ENCODE results near the gene WHRN. TPM values are rescaled to one million over a fixed set of nuclear protein-coding genes. Genes with fewer than 3 reads are reported as not detected.

The WHRN gene
- total RNA-seq, 2 experiments from 2014 or later, result 19.9 to 20.5 TPM

DNA sequence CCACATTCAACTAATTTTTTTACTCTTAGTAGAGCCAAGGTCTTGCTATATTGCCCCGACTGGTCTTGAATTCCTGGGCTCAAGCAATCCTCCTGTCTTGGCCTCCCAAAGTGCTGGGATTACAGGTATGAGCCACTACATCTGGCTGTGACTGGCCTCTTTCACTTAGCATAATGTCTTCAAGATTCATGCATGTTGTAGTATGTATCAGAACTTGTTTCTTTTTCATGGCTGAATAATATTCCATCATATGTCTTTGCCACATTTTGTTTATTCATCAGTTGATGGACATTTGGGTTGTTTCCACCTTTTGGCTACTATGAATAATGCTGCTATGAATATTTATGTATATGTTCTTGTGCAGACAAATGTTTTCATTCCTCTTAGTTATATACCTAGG lies 12.8 kb upstream of the WHRN start:
- Mint-ChIP-seq H3K36me3 (ENCODE audit: low read depth) (no peaks in the 10 kb centered on the region), H3K9me3 (no peaks in the 10 kb centered on the region), H3K27ac (no peak overlapping the region), H3K4me1 (ENCODE audit: low read depth) (peaks cover 10% of the 10 kb centered on the region), H3K27me3 (peaks cover 40% of the 10 kb centered on the region), H3K4me3 (no peak overlapping the region)
- Histone ChIP-seq H3K9me3 (ENCODE audit: control insufficient read depth in 1 of 2, insufficient read depth in 1 of 2, low read length in 2 of 2) (no peaks in the 10 kb centered on the region), H3K27me3 (ENCODE audit: control insufficient read depth in 1 of 2, insufficient read depth in 2 of 2, low read length in 2 of 2) (peaks cover under 1 to 5% of the 10 kb centered on the region in 2 experiments), H3K27ac (ENCODE audit: low read depth in 1 of 2, low read length in 2 of 2) (no peak overlapping the region), H3K4me3 (ENCODE audit: low read length) (no peak overlapping the region), H3K36me3 (ENCODE audit: insufficient read depth, low read length) (no peaks in the 10 kb centered on the region), H3K4me1 (ENCODE audit: insufficient read depth, low read length) (peaks cover 7% of the 10 kb centered on the region)
- ATAC-seq (ENCODE audit: poor library complexity) (no peak), DNase-seq (no peak)
- ChIA-PET POLR2A (interaction anchor here (0.8 kb wide), 1 partner anchor 74 kb away, joined by 3 read pairs; no protein-coding TSS in a partner anchor), CTCF (no interaction called here)
- intact Hi-C loops (cut with DNase I, micrococcal nuclease), result no loop called here
- TF ChIP-seq, protein P1, sequence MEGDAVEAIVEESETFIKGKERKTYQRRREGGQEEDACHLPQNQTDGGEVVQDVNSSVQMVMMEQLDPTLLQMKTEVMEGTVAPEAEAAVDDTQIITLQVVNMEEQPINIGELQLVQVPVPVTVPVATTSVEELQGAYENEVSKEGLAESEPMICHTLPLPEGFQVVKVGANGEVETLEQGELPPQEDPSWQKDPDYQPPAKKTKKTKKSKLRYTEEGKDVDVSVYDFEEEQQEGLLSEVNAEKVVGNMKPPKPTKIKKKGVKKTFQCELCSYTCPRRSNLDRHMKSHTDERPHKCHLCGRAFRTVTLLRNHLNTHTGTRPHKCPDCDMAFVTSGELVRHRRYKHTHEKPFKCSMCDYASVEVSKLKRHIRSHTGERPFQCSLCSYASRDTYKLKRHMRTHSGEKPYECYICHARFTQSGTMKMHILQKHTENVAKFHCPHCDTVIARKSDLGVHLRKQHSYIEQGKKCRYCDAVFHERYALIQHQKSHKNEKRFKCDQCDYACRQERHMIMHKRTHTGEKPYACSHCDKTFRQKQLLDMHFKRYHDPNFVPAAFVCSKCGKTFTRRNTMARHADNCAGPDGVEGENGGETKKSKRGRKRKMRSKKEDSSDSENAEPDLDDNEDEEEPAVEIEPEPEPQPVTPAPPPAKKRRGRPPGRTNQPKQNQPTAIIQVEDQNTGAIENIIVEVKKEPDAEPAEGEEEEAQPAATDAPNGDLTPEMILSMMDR (IDR thresholded peaks at IDR 0.05), result no peak

DNA sequence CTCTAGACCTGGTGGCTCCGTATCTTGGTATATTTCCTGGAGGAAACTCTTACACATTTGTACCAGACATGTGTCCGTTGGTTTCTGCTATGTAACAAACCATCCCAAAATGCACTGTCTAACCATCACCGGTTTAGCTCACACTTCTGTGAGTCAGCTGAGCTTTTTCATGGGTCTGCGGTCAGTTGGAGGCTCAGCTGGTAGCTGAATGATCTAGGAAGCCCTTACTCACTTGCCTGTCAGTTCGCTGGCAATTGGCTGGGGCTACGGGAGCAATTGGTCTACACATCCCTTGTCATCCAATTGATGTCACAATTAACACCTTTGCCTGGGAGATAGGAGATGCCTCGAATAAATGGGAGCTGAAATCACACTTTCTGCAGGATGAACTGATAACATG lies 11.6 kb upstream of the WHRN start:
- H3K9me3 Mint-ChIP-seq, result no peaks in the 10 kb centered on the region
- Histone ChIP-seq H3K9me3 (ENCODE audit: control insufficient read depth in 1 of 2, insufficient read depth in 1 of 2, low read length in 2 of 2) (no peaks in the 10 kb centered on the region), H3K27ac (ENCODE audit: low read depth in 1 of 2, low read length in 2 of 2) (no peak overlapping the region), H3K4me1 (ENCODE audit: insufficient read depth, low read length) (peaks cover 7% of the 10 kb centered on the region), H3K4me3 (ENCODE audit: low read length) (no peak overlapping the region), H3K36me3 (ENCODE audit: insufficient read depth, low read length) (no peaks in the 10 kb centered on the region), H3K27me3 (ENCODE audit: control insufficient read depth in 1 of 2, insufficient read depth in 2 of 2, low read length in 2 of 2) (no peaks in the 10 kb centered on the region)
- no peak overlapping the region for H3K4me3 Mint-ChIP-seq
- intact Hi-C loops (cut with DNase I, micrococcal nuclease), result no loop called here
- H3K4me1 Mint-ChIP-seq (ENCODE audit: low read depth), result peaks cover 14% of the 10 kb centered on the region
- TF ChIP-seq, protein P1 (IDR thresholded peaks at IDR 0.05), result no peak
- ChIA-PET CTCF (no interaction called here), POLR2A (interaction anchor here (1.5 kb wide), 1 partner anchor 9 kb away, joined by 4 read pairs; no protein-coding TSS in a partner anchor)
- peak in 1 of 14 experiments; percentile 11 for DNase-seq
- peaks cover 43% of the 10 kb centered on the region for H3K27me3 Mint-ChIP-seq
- H3K27ac Mint-ChIP-seq, result no peak overlapping the region
- no peak for ATAC-seq (ENCODE audit: poor library complexity)
- H3K36me3 Mint-ChIP-seq (ENCODE audit: low read depth), result no peaks in the 10 kb centered on the region

DNA sequence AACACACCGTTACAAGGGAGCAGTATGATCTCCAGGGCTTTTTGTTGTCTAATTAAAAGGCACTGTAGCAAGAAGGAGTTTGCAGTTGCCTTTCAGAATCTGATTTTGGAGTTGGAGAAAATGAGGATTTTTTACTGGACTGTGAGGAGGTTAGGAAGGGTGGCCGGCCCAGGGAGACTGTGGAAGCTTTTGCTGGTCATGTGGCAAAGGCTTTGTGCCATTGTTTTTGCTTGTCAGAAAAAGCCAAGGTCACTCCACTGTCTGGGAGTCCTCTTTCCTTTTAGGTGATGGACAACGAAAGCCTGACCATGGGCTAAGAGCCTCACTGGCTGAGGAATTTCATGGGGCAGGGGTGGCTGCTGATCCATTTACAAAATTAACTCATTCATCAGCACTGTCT lies 10.3 kb upstream of the WHRN start:
- DNase-seq (no peak), ATAC-seq (ENCODE audit: poor library complexity) (no peak)
- Histone ChIP-seq H3K4me1 (ENCODE audit: insufficient read depth, low read length) (peaks cover 7% of the 10 kb centered on the region), H3K27ac (ENCODE audit: low read depth in 1 of 2, low read length in 2 of 2) (no peak overlapping the region), H3K4me3 (ENCODE audit: low read length) (no peak overlapping the region), H3K9me3 (ENCODE audit: control insufficient read depth in 1 of 2, insufficient read depth in 1 of 2, low read length in 2 of 2) (no peaks in the 10 kb centered on the region), H3K36me3 (ENCODE audit: insufficient read depth, low read length) (no peaks in the 10 kb centered on the region), H3K27me3 (ENCODE audit: control insufficient read depth in 1 of 2, insufficient read depth in 2 of 2, low read length in 2 of 2) (no peaks in the 10 kb centered on the region)
- CTCF ChIA-PET, result no interaction called here
- TF ChIP-seq, protein P1 (IDR thresholded peaks at IDR 0.05), result no peak
- no peak overlapping the region for H3K4me3 Mint-ChIP-seq
- H3K36me3 Mint-ChIP-seq (ENCODE audit: low read depth), result no peaks in the 10 kb centered on the region
- POLR2A ChIA-PET, result no interaction called here
- intact Hi-C loops (cut with DNase I, micrococcal nuclease), result no loop called here
- H3K27ac Mint-ChIP-seq, result no peak overlapping the region
- H3K27me3 Mint-ChIP-seq, result peaks cover 47% of the 10 kb centered on the region
- H3K9me3 Mint-ChIP-seq, result no peaks in the 10 kb centered on the region
- H3K4me1 Mint-ChIP-seq (ENCODE audit: low read depth), result peaks cover 14% of the 10 kb centered on the region
